ENCODE results near the gene EMILIN3.

Gene EMILIN3

GRCh38 chr20:41347523-41348429 lies 18.8 kb downstream of the EMILIN3 start:
- no peak for DNase-seq (ENCODE audit: low read depth)

DNA sequence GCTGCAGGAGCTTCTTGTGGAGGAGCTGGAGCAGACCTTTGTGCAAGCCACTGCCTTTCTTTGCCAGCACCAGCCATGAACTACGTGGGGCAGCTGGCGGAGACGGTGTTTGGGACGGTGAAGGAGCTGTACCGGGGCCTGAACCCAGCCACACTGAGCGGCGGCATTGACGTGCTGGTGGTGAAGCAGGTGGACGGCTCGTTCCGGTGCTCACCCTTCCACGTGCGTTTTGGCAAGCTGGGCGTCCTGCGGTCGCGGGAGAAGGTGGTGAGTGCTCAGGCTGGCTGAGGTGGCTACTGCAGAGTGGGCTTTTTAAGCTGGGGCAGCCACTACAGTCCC lies 20.9 kb downstream of the EMILIN3 start:
- no peak for DNase-seq (ENCODE audit: low read depth)

DNA sequence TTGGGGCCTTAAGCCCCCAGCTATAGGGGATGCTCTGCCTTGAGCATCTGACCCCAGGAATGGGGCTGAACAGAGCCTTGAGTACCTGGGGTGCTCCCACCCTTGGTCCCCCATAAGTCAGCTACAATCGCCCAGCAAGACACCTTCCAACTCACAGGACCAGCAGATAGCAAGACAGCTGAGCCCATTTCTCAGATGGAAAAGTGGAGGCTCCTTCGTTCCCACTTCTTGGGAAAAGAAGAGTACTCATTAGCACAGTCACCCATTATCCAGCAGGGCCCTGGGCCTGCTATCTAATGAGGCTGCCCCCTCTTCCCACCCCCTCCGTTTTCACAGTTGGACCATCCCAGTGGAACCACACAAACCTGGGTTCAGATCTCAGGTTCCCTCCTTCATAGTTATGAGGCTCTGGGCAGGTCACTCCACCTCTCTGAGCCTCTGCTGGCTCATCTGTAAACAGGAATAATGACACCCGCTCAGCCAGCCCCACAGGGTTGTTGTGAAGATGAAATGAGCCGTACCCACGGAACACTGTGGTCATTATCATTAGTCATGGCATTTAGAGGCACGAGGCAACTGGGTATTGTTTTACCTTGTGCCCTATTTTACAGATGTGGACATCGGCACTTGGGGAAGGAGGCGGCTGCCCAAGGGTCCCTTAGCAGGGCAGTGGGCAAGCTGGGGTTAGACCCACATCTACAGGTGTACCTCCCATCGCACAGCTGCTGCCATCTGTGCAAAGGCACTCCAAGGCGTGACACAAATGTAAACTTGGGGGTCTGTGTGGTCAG lies 21.5 kb downstream of the EMILIN3 start:
- no peak for DNase-seq (ENCODE audit: low read depth)

- no peak for DNase-seq (ENCODE audit: low read depth)
Measured at GRCh38 chr20:41344477-41344876, 22.1 kb downstream of the EMILIN3 start.

DNA sequence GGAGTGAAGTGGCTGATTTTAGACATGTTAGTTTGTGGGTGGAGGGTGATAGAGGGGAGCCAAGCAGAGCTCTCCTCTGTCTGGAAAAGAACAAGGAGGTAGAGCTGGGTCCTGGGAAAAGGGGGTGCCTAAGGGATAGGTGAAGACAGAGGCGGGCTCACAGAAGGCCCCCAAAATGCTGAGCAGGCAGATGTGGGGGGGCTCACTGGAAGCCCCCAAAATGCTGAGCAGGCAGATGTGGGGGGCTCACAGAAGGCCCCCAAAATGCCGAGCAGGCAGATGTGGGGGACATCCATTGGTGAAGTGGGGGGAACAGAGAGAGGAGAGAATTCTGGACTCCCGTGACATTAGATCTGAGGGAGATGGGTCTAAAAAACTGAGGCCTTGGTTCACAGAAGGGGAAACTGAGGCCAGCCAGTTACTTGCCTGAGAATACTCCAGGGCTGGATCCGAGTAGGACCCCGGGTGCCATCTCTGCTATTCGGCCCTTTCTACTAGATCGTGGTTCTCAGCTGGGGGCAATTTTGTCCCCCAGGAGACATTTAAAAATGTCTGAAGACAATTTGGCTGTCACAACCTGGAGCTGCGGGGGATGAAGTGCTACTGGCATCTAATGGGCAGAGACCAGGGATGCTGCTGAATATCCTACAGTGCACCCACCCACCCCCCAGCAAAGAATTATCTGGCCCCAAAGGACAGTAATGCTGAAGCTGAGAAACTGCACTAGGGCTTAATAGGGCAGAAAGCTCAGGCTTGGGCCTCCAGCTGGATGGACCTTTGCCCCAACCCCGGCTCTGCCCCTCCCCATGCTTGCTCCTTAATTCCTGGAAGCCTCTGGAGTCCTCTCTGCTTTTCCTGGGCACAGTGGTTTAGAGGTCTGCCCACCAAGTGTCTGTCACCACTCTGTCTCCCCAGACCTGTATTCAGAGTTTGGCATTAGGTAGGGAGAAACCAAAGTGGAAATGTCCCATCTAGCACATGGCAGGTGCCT lies 23.8 kb downstream of the EMILIN3 start:
- DNase-seq (ENCODE audit: low read depth): no peak

- peak; percentile 16 for DNase-seq (ENCODE audit: low read depth)
Measured at GRCh38 chr20:41340327-41341055, 26.1 kb downstream of the EMILIN3 start, which contains the start of gene LPIN3. TSS of gene LPIN3 (plus strand) at chr20:41340821. CDS start at chr20:41345804, 4,983 bp downstream.

- peak; percentile 70 for DNase-seq (ENCODE audit: low read depth)
Measured at GRCh38 chr20:41339957-41340326, 26.7 kb downstream of the EMILIN3 start.

- no peak for DNase-seq (ENCODE audit: low read depth)
Measured at GRCh38 chr20:41336711-41337492, 29.7 kb downstream of the EMILIN3 start.

DNA sequence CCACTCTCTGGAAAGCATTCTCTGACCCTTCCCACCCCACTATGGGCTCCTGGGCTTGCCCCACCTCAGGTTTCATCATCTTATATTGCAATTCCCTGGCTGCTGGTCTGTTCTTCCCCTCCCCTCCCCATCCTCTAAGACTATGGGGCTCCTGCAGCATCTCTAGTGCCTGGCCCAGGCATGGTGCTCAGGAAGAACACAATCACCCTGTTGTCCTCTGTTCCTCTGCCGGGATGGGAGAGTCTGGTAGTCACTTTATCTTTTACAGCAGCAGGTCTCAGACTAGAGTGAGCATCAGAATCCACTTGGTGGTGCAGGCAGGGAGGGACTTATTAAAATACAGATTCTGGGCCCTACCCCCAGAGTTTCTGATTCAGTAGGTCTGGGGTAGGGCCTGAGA lies 31.0 kb downstream of the EMILIN3 start:
- DNase-seq (ENCODE audit: low read depth): no peak

GRCh38 chr20:41334443-41335421 lies 31.9 kb downstream of the EMILIN3 start:
- DNase-seq (ENCODE audit: low read depth): no peak

GRCh38 chr20:41334036-41334435 lies 32.6 kb downstream of the EMILIN3 start:
- DNase-seq (ENCODE audit: low read depth): no peak

DNA sequence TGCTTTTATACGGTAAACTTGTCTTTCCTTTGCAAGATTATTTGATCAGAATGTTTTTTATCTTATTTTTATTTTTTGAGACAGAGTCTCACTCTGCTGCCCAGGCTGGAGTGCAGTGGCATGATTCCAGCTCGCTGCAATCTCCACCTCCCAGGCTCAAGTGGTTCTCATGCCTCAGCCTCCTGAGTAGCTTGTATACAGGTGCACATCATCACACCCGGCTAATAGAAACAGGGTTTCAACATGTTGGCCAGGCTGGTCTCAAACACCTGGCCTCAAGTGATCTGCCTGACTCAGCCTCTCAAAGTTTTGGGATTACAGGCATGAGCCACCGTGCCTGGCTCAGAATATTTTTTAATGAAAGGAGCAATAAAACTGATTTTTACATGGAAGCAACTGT lies 34.9 kb downstream of the EMILIN3 start:
- DNase-seq (ENCODE audit: low read depth): no peak

- no peak for DNase-seq (ENCODE audit: low read depth)
Measured at GRCh38 chr20:41330941-41331340, 35.7 kb downstream of the EMILIN3 start.

- DNase-seq (ENCODE audit: low read depth): no peak
Measured at GRCh38 chr20:41330343-41330720, 36.3 kb downstream of the EMILIN3 start.

- DNase-seq (ENCODE audit: low read depth): peak; percentile 58
Measured at GRCh38 chr20:41329435-41330342, 36.9 kb downstream of the EMILIN3 start.

GRCh38 chr20:41327178-41327577 lies 39.4 kb downstream of the EMILIN3 start:
- no peak for DNase-seq (ENCODE audit: low read depth)

DNA sequence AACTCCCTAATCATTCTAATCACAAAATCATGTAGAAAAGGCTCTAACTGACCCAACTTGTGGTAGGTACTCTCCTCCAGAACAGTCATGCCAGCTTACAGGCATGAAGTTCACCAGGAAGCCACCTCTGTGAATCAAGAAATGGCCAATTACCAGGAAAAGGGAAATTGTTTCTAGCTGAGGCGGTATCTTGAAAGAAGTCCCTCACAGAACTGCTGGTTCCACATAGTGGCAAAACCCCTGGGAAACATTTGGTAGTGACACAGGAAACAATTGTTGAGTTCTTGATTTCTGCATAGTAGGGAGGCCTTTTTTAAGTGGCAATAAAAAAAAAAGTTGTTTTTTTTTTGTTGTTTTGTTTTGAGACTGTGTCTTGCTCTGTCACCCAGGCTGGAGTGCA lies 45.6 kb downstream of the EMILIN3 start:
- no peak for DNase-seq (ENCODE audit: low read depth)

DNA sequence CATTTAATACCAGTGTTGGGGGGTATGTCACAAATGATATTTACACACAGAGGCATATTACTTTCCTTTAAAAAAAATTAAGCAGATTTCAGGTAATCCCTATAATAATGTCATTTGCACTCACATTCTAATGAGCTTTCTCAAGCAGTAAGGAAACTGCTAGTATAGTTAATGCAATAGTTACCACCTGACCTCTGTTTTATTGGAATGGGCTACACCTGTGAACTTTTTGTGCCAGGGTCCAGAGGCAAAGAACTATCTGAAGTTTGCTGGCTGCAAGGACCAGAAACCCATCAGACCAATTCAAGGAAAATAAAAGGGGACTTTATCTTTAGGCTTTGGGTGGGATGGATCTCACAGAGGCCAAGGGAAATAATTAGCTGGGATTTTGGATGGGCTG lies 46.2 kb downstream of the EMILIN3 start:
- DNase-seq (ENCODE audit: low read depth): no peak

Data from activated T-cell treated with anti-CD3 and anti-CD28 coated beads for 24 hours (primary cell).